BJ (cell line): Measurements from ENCODE around the gene DPEP3. TPM values are rescaled to one million over a fixed set of nuclear protein-coding genes. Genes with fewer than 3 reads are reported as not detected.
"Not testable (repeated sequence)": the region's sequence is repeated elsewhere in the genome, so short reads cannot be mapped to it uniquely, and the experiment has no call there.

Experiments
- CTCF ChIA-PET: fragments of 350-600 bp; formaldehyde crosslinking; extraction: SDS; loops from one replicate; lab custom pipeline; 2021; ENCODE audit warnings: antibody characterized with exemption, inconsistent platforms; lab: Yijun Ruan, JAX
- POLR2A ChIA-PET: fragments of 300-600 bp; sonication (Branson Sonifier 250); formaldehyde crosslinking; extraction: SDS; loops from one replicate; lab custom pipeline; 2021; ENCODE audit warnings: antibody characterized with exemption; lab: Charles Lee
- DNase-seq: peaks from one replicate; pipeline ENCODE4 v3.0.0-alpha.2; 2011; ENCODE audit warnings: low read depth
- H3K27me3 ChIP-seq: 2 replicates; pipeline ENCODE4 v1.6.0; 2011; ENCODE audit warnings: low read length; ENCODE audit not compliant: control insufficient read depth, insufficient read depth
- H3K36me3 ChIP-seq: 2 replicates; pipeline ENCODE4 v1.5.1; 2011; ENCODE audit warnings: low read length; ENCODE audit not compliant: control insufficient read depth, insufficient read depth
- H3K4me3 ChIP-seq: 2 replicates; pipeline ENCODE4 v1.5.1; 2011; ENCODE audit warnings: low read depth, mild to moderate bottlenecking, control low read depth, low read length
- CTCF ChIP-seq: IDR thresholded peaks from 2 replicates; pipeline ENCODE4 v1.5.1; 2011; ENCODE audit warnings: low read depth, mild to moderate bottlenecking, control low read depth, inconsistent platforms, low read length, moderate library complexity; ENCODE audit not compliant: insufficient read depth
- polyA plus RNA-seq: library from polyadenylated mRNA; depleted of rRNA; stranded (reverse); fragments of >200 nt; gene quantifications from 2 replicates; pipeline ENCODE4 v1.2.3, GENCODE V29; 2011

DPEP3 gene
- polyA plus RNA-seq, 1 experiment, result not detected

DNA sequence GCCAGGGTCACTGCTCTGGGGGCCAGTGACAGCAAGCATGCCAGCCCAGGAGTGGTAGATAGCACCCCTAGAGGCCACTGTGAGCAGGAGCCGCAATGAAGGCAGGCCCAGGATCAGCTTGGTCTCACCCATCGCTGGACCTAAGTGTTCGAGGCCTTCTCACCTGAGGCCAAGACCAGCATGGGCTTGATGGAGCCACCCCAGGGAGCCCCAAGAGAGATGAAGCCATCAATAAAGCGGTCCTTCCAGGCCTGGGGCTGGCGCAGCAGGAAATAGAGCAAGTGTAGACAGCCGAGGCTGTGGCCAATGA lies 38.1 kb downstream of the DPEP3 start:
- DNase-seq, result no peak
- Histone ChIP-seq H3K4me3 (no peak overlapping the region), H3K27me3 (no peaks in the 10 kb centered on the region), H3K36me3 (peaks cover 61% of the 10 kb centered on the region)
- POLR2A ChIA-PET, result no interaction called here
- CTCF ChIA-PET, result interaction anchor here (0.7 to 3.3 kb wide), 20 partner anchors 9 to 421 kb away, joined by 3 to 19 read pairs (median 4); partner anchors contain the start of genes NRN1L and TSNAXIP1
- TF ChIP-seq CTCF, result peak; percentile 73

DNA sequence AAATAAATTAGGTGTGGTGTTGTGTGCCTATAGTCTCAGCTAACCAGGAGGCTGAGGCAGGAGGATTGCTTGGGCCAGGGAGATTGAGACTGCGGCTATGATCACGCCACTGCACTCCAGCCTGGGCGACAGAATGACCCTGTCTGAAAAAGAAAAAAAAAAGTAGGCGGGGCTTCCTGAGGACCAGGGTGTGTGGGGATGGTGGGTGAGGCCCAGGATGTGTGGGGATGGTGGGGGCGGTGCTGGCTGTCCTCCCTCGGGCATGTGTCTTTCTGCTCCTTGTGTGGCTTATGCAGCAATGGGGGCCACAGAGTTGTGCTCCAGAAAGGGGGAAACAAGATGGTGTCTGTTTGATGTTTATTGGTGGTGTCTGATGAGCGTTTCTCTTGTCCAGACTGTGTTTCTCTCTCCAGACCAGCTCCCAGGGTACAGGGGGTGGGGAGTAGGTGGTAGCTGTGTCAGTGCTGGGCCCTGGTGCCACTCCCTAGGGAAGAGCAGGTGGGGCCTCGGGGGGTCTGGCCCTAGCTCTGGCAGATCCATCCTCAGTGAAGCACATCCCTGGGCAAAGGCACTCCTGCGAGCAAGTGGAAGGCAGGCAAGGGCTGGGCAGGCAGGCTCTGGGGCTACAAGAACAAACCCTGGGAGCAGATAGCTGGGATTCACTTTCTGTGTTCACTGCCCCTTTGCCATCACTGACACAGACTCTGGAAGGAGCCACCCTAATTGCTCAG lies 38.7 kb downstream of the DPEP3 start:
- Histone ChIP-seq H3K36me3 (peaks cover 56% of the 10 kb centered on the region), H3K4me3 (no peak overlapping the region), H3K27me3 (no peaks in the 10 kb centered on the region)
- no peak for DNase-seq
- CTCF ChIA-PET, result interaction anchor here (0.7 to 3.3 kb wide), 20 partner anchors 10 to 421 kb away, joined by 3 to 19 read pairs (median 4); partner anchors contain the start of genes NRN1L and TSNAXIP1
- POLR2A ChIA-PET, result no interaction called here
- no peak for TF ChIP-seq CTCF

DNA sequence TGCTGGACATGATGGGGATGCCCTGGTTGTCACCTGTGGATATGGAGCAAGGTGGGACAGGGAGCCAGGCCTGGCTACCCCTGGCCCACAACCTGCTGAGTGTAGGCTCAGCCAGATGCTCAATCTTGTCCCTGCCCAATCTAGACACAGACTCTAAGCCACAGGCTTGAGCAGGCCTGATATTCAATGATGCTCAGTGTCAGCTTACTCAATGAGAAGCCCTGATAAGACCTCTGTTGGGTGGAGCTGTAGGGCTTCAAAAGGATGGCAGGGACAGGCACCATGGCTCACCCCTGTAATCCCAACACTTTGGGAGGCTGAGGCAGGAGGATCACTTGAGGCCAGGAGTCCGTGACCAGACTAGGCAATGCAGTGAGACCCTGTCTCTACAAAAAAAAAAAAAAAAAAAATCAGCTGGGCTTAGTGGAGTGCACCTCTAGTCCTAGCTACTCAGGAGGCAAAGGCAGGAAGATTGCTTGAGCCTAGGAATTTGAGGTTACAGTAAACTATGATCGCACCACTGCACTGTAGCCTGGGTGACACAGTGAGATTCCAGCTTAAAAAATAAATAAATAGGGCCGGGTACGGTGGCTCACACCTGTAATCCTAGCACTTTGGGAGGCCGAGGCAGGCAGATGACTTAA lies 39.7 kb downstream of the DPEP3 start:
- no peak for TF ChIP-seq CTCF
- H3K4me3 ChIP-seq, result no peak overlapping the region
- no peak for DNase-seq
- H3K36me3 ChIP-seq, result peaks cover 49% of the 10 kb centered on the region
- POLR2A ChIA-PET, result no interaction called here
- no peaks in the 10 kb centered on the region for H3K27me3 ChIP-seq
- CTCF ChIA-PET, result interaction anchor here (0.6 to 3.3 kb wide), 9 partner anchors 12 to 420 kb away, joined by 3 to 19 read pairs (median 6); partner anchors contain the start of gene NRN1L

GRCh38 chr16:67939507-67940445 lies 40.5 kb downstream of the DPEP3 start:
- CTCF ChIA-PET, result interaction anchor here (0.6 to 3.3 kb wide), 4 partner anchors 11 to 123 kb away, joined by 3 to 16 read pairs (median 4); no protein-coding TSS in a partner anchor
- DNase-seq, result no peak

GRCh38 chr16:67937713-67938112 lies 42.6 kb downstream of the DPEP3 start:
- DNase-seq, H3K4me3 ChIP-seq, H3K27me3 ChIP-seq: not testable (repeated sequence)
- H3K36me3 ChIP-seq, result peaks cover 29% of the 10 kb centered on the region
- POLR2A ChIA-PET, result interaction anchor here (0.6 kb wide), 1 partner anchor 104 kb away, joined by 5 read pairs; no protein-coding TSS in a partner anchor
- CTCF ChIA-PET, result interaction anchor here (0.7 to 12.9 kb wide), 3 partner anchors 9 to 66 kb away, joined by 3 to 155 read pairs (median 5); partner anchors contain the start of gene NRN1L

More at GRCh38 chr16:67939507-67940445, 40.5 kb downstream of the DPEP3 start:
- H3K4me3 ChIP-seq, result no peak overlapping the region
- POLR2A ChIA-PET, result no interaction called here
- peaks cover 42% of the 10 kb centered on the region for H3K36me3 ChIP-seq
- H3K27me3 ChIP-seq, result no peaks in the 10 kb centered on the region
- TF ChIP-seq CTCF, result no peak
